ENCODE measurements around the gene MICAL2. TPM values are rescaled to one million over a fixed set of nuclear protein-coding genes. Genes with fewer than 3 reads are reported as not detected.
A peak's percentile ranks its signal among the peaks of the same experiment; 100 is the strongest.

MICAL2 gene
- total RNA-seq, 1 donor from 2014 or later: 104 TPM

DNA sequence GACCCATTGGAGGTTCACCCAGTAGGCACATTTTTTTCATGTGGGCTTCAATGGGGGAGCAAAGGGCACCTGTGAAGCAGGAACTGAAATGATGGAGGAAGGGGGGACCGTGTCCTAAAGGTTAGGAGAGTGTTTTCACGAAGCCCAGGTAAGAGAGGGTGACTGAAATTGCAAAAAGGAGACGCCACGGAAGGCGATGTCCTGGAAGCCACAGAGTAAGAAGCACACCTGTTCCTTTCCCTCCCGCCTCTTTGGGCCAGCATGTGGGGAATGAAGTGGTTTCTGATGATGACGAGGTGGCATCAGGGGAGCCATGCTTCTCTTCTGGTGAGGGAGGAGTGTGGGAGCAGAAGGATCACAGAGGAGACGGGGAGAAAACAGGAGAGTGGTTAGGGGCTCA, 37.0 kb upstream of the MICAL2 start:
- TF ChIP-seq, protein P1, sequence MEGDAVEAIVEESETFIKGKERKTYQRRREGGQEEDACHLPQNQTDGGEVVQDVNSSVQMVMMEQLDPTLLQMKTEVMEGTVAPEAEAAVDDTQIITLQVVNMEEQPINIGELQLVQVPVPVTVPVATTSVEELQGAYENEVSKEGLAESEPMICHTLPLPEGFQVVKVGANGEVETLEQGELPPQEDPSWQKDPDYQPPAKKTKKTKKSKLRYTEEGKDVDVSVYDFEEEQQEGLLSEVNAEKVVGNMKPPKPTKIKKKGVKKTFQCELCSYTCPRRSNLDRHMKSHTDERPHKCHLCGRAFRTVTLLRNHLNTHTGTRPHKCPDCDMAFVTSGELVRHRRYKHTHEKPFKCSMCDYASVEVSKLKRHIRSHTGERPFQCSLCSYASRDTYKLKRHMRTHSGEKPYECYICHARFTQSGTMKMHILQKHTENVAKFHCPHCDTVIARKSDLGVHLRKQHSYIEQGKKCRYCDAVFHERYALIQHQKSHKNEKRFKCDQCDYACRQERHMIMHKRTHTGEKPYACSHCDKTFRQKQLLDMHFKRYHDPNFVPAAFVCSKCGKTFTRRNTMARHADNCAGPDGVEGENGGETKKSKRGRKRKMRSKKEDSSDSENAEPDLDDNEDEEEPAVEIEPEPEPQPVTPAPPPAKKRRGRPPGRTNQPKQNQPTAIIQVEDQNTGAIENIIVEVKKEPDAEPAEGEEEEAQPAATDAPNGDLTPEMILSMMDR (conservative IDR thresholded peaks at IDR 0.05; ENCODE audit: low read depth, low read length): no peak
- H3K4me3 ChIP-seq (ENCODE audit: low read depth, low read length): no peak overlapping the region

GRCh38 chr11:12073886-12074285, 36.5 kb upstream of the MICAL2 start:
- no peak overlapping the region for H3K4me3 ChIP-seq (ENCODE audit: low read depth, low read length)
- DNase-seq (ENCODE audit: low read depth): no peak
- TF ChIP-seq, protein P1 (conservative IDR thresholded peaks at IDR 0.05; ENCODE audit: low read depth, low read length): no peak

More for the DNA sequence above, 37.0 kb upstream of the MICAL2 start:
- DNase-seq (ENCODE audit: low read depth): no peak

DNA sequence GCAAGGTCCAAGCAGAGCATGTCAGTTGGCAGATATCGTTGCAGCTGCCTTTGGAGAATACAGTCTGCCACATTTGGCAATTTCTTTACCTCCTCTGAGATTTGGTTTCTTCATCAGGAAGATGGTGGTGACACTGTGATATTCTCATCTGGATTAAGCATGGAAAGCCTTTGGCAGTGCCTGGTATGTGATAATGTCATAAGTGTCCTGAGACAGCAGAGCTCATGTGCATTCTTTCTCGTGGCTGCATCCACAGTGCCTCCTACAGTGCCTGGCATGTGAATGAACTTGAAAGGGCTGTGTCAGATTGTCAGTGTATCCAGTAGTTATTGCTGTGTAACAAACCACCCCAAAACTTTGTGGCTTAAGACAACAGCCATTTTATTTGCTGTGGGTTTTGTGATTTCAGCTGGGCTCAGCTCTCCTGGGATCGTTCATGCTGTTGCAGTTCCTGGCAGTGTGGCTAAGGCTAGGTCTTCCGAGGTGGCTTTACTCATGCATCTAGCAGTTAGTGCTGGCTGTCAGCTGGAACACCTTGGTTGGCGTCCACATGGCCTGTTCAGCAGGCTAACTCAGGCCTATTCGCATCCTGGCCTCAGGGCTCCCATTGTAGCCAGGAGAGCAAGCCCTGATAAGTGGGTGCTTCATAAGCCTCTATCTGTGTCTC, 35.7 kb upstream of the MICAL2 start:
- no peak for DNase-seq (ENCODE audit: low read depth)
- TF ChIP-seq, protein P1 (conservative IDR thresholded peaks at IDR 0.05; ENCODE audit: low read depth, low read length): no peak
- H3K4me3 ChIP-seq (ENCODE audit: low read depth, low read length): no peak overlapping the region

DNA sequence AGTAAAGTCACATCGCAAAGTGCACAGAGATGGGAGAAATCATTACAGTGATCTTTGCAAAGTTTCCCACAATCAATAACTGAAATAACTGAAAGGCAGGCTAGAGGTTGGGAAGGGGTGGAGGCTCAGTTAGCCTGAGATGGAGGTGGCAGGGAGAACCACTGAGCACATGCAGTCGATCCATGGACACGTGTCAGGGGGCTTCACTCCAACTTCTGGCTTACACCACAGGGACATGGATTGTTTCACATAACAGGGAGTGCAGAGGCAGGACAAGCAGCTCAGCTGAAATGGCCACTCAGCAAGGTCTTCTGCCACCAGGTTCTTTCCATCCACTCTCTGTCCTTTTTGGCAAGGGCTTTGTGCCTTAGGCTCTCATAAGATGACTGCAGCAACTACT, 35.1 kb upstream of the MICAL2 start:
- no peak for DNase-seq (ENCODE audit: low read depth)
- H3K4me3 ChIP-seq (ENCODE audit: low read depth, low read length): no peak overlapping the region
- TF ChIP-seq, protein P1 (conservative IDR thresholded peaks at IDR 0.05; ENCODE audit: low read depth, low read length): no peak

DNA sequence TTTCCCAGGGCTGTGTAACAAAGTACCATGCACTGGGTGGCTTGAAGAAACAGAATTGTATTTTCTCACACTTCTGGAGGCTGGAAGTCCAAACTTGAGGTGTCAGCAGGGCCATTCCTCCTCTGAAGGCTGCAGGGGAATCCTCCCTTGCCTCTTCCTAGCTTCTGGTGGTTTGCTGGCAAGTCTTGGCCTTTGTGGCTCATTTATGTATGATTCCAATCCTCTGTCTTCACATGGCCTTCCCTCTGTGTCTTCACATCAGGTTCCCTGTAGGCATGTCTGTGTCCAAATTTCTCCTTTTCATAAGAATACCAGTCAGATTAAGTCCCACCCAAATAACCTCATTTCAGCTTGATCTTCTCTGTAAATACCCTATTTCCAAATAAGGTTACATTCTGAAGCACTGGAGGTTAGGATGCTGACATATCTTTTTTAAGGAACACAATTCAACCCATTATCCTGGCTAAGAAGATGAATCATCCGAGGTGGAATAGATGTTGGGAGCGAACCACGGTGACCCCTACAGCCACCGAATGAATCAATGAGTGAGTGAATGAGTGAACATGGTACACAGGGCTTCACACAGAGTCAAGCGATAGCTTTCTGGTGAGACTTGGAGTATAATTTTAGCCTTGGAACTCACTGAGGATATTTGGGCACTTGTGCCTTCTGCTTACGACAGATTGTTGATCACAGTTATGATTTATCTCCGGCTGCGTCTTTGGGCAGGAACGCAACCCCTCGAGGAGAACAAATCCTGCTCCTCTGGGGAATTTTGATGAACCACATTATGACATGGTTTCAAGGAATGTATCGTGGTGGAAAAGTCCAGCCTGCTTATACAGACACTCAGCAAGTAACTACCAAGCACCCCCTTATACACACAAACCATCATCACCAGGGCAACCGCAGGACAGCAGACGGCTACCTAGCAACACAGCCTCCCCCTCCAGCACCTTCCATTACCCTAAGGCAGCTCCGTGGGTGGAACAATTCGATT, 34.3 kb upstream of the MICAL2 start:
- TF ChIP-seq, protein P1 (conservative IDR thresholded peaks at IDR 0.05; ENCODE audit: low read depth, low read length): no peak
- peak; percentile 52 for DNase-seq (ENCODE audit: low read depth)
- no peak overlapping the region for H3K4me3 ChIP-seq (ENCODE audit: low read depth, low read length)

DNA sequence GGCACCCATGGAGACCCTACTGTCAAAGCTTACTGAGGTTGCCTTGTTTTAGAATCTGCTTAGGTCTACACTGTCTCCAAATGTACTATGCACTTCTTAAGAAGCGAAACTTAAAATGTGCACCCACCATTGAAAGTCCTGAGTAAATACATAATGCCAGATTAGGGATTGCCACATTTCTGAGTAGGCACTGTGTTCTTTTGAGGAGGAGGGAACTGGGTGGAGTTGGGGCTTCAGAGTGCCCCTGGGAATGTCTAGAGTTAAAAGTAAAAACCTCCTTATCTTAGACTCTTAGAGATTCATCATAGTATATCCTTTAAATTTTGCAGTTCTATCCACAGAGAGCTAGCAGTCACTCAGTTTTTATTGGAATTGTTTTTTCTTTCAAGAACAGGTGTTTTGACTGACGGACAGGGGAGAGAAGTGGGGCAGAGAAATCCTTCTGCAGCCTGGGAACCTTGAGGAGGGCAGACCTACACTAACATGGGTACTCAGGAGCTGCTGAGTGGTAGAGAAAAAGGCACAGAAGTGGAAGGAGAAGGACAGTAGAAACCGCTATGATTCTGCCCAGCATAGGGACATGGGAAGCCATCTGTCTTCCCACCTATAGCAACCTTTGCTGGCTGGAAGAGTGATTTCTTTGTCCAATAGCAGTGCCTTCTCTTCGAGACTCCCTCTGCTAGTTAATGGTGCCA, 33.4 kb upstream of the MICAL2 start:
- TF ChIP-seq, protein P1 (conservative IDR thresholded peaks at IDR 0.05; ENCODE audit: low read depth, low read length): no peak
- no peak overlapping the region for H3K4me3 ChIP-seq (ENCODE audit: low read depth, low read length)
- DNase-seq (ENCODE audit: low read depth): no peak
